ENCODE data around the gene MED27.
"Not testable (repeated sequence)": the region's sequence is repeated elsewhere in the genome, so short reads cannot be mapped to it uniquely, and the experiment has no call there.

GRCh38 chr9:132010201-132010600, 69.5 kb downstream of the MED27 start:
- TF ChIP-seq TBP (IDR thresholded peaks at IDR 0.05; ENCODE audit: low read depth, low read length); KDM5A (IDR thresholded peaks at IDR 0.05; ENCODE audit: low read length); EZH2 (IDR thresholded peaks at IDR 0.05; ENCODE audit: low read depth, low read length, severe bottlenecking); JUND (IDR thresholded peaks at IDR 0.05; ENCODE audit: low read length); POLR2A (IDR thresholded peaks at IDR 0.05; ENCODE audit: control extremely low read depth in 1 of 2, low read depth in 2 of 2, low read length in 2 of 2); CEBPB (IDR thresholded peaks at IDR 0.05; ENCODE audit: low read depth, low read length); POU5F1 (IDR thresholded peaks at IDR 0.05; ENCODE audit: low read depth, low read length); YY1 (IDR thresholded peaks at IDR 0.05; ENCODE audit: low read depth, low read length); SUZ12 (IDR thresholded peaks at IDR 0.05; ENCODE audit: low read length); CTCF (IDR thresholded peaks at IDR 0.05; ENCODE audit: control extremely low read depth in 1 of 3, insufficient read depth in 1 of 3, low read depth in 1 of 3, low read length in 3 of 3); MAFK (IDR thresholded peaks at IDR 0.05; ENCODE audit: low read depth, low read length); E2F6 (IDR thresholded peaks at IDR 0.05): not testable (repeated sequence)
